Measurements from ENCODE around the gene RGS9.

Gene RGS9

GRCh38 chr17:65154770-65155589 lies 17.8 kb downstream of the RGS9 start:
- Mint-ChIP-seq H3K9me3 (no peaks in the 10 kb centered on the region), H3K4me1 (ENCODE audit: low read depth in 2 of 2) (peaks cover 15 to 22% of the 10 kb centered on the region in 2 donors), H3K4me3 (no peak overlapping the region), H3K27ac (peak overlapping the region; percentile 60 to 75), H3K36me3 (ENCODE audit: insufficient read depth) (peaks cover 4% of the 10 kb centered on the region), H3K27me3 (no peaks in the 10 kb centered on the region)
- DNase-seq (no peak), ATAC-seq (replicated peaks) (peak; percentile 31)

GRCh38 chr17:65155622-65156021 lies 18.5 kb downstream of the RGS9 start:
- ATAC-seq (replicated peaks) (no peak), DNase-seq (no peak)
- no peaks in the 10 kb centered on the region for H3K27me3 Mint-ChIP-seq
- peaks cover 14 to 22% of the 10 kb centered on the region in 2 donors for H3K4me1 Mint-ChIP-seq (ENCODE audit: low read depth in 2 of 2)
- H3K9me3 Mint-ChIP-seq, result no peaks in the 10 kb centered on the region
- no peak overlapping the region for H3K4me3 Mint-ChIP-seq
- peak overlapping the region in 1 of 2 donors; percentile 75 for H3K27ac Mint-ChIP-seq
- peaks cover 4% of the 10 kb centered on the region for H3K36me3 Mint-ChIP-seq (ENCODE audit: insufficient read depth)

DNA sequence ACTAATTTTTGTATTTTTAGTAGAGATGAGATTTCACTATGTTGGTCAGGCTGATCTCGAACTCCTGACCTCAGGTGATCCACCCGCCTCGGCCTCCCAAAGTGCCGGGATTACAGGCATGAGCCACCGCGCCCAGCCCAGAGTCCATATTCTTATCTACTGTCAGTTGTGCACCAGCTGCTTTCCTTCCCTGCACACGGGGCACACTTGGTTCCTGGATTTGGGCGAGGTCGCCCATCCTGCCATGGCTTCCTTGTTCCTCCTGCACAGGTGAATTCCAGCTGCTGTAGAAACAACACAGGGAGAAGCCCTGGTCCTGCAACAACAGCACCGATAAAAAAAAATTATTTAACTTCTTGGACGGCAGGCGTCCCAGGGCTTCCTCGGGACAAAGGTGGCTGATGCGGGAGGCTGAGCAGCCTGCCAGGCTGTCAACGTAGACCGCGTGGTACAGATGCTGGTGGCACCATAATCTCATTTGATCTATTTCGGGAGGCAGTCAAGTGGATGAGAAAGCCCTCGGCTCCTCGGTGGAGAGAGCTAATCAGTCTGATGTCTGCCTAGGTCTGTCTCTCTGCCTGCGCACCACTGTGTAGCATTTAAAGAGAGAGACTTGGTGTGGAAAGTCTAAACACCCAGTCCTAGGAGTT lies 19.1 kb downstream of the RGS9 start:
- ATAC-seq (replicated peaks) (no peak), DNase-seq (no peak)
- Mint-ChIP-seq H3K27me3 (no peaks in the 10 kb centered on the region), H3K4me3 (no peak overlapping the region), H3K9me3 (no peaks in the 10 kb centered on the region), H3K4me1 (ENCODE audit: low read depth in 2 of 2) (peaks cover 13 to 21% of the 10 kb centered on the region in 2 donors), H3K36me3 (ENCODE audit: insufficient read depth) (peaks cover 4% of the 10 kb centered on the region), H3K27ac (no peak overlapping the region)

GRCh38 chr17:65156835-65157565 lies 19.8 kb downstream of the RGS9 start:
- no peaks in the 10 kb centered on the region for H3K9me3 Mint-ChIP-seq
- DNase-seq (no peak), ATAC-seq (replicated peaks) (no peak)
- no peak overlapping the region for H3K27ac Mint-ChIP-seq
- H3K4me3 Mint-ChIP-seq, result no peak overlapping the region
- H3K27me3 Mint-ChIP-seq, result no peaks in the 10 kb centered on the region
- peaks cover 10 to 14% of the 10 kb centered on the region in 2 donors for H3K4me1 Mint-ChIP-seq (ENCODE audit: low read depth in 2 of 2)
- peaks cover 4% of the 10 kb centered on the region for H3K36me3 Mint-ChIP-seq (ENCODE audit: insufficient read depth)

DNA sequence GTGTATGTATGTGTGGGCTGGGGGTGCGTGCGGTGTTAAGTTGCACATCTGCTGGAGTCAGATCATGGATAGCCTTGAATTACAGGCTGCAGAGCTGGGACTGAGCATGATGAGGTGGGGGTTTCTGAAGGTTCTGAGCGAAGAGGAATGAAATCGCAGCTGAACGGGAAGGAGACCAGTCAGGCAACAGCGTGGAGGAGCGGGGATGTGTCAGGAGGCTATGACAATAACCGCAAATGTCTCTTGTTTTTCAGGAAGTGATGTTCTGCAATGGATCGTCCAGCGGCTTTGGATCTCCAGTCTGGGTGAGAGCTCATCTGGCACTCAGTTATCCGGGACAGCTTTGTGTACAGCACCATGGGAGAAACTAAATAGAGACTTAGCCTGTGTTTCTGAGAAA lies 20.9 kb downstream of the RGS9 start:
- Mint-ChIP-seq H3K4me3 (no peak overlapping the region), H3K4me1 (ENCODE audit: low read depth in 2 of 2) (peaks cover 10 to 12% of the 10 kb centered on the region in 2 donors), H3K9me3 (no peaks in the 10 kb centered on the region), H3K27ac (no peak overlapping the region), H3K27me3 (no peaks in the 10 kb centered on the region), H3K36me3 (ENCODE audit: insufficient read depth) (peaks cover 4% of the 10 kb centered on the region)
- ATAC-seq (replicated peaks) (no peak), DNase-seq (no peak)

DNA sequence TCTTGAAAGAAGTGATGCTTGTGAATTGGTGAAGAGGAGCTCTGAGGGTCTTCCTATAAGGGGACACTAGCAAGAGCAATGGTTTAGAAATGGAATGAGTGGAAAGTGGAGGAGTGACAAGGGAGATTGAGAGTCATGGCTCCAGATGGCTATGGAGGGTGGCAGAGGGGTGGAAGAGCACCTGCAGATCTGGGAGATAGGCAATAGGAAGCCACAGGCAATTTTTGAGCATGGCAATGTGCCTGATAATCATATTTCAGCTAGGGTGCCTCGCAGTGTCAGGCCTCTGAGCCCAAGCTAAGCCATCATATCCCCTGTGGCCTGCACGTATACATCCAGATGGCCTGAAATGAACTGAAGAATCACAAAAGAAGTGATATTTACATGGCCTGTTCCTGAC lies 21.5 kb downstream of the RGS9 start:
- Mint-ChIP-seq H3K27me3 (no peaks in the 10 kb centered on the region), H3K27ac (peak overlapping the region in 1 of 2 donors; percentile 5), H3K4me3 (no peak overlapping the region), H3K4me1 (ENCODE audit: low read depth in 2 of 2) (peaks cover 14 to 16% of the 10 kb centered on the region in 2 donors), H3K36me3 (ENCODE audit: insufficient read depth) (peaks cover under 1% of the 10 kb centered on the region), H3K9me3 (no peaks in the 10 kb centered on the region)
- ATAC-seq (replicated peaks) (no peak), DNase-seq (no peak)

- ATAC-seq (replicated peaks), result no peak
- Mint-ChIP-seq H3K4me3 (no peak overlapping the region), H3K4me1 (ENCODE audit: low read depth in 2 of 2) (peaks cover 15 to 17% of the 10 kb centered on the region in 2 donors), H3K27ac (no peak overlapping the region), H3K27me3 (no peaks in the 10 kb centered on the region), H3K9me3 (no peaks in the 10 kb centered on the region), H3K36me3 (ENCODE audit: insufficient read depth) (no peaks in the 10 kb centered on the region)
- DNase-seq, result no peak
These were observed 23.3 kb downstream of the RGS9 start for GRCh38 chr17:65160516-65160915.

DNA sequence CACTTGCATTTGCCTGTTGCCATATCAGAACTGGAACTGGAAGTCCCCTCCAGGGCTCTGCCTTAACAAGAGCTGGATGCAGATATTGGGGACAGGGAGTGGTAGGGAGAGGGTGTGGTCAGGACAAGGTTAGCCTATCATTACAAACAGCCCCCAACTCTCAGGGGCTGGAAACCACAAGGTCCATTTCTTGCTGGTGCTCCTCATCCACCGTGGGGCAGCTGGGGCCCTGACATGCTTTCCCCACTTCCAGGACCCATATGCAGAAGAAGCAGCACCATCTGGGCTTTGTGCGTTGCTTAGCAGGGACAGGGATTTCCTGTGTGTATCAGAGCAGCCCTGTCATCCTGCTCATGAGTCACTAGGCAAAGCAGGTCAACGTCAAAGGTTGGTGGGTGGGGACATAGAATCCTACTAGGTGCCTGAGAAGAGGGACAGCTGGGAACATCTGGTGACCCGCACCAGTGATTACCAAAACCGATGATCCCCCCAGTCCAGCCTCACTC lies 26.9 kb downstream of the RGS9 start:
- H3K27ac Mint-ChIP-seq, result peak overlapping the region; percentile 47 to 87
- no peaks in the 10 kb centered on the region for H3K9me3 Mint-ChIP-seq
- DNase-seq, result peak; percentile 15 to 23 (median 23)
- H3K4me1 Mint-ChIP-seq (ENCODE audit: low read depth in 2 of 2), result peaks cover 17 to 18% of the 10 kb centered on the region in 2 donors
- peak; percentile 99 for ATAC-seq (replicated peaks)
- no peaks in the 10 kb centered on the region for H3K27me3 Mint-ChIP-seq
- H3K4me3 Mint-ChIP-seq, result no peak overlapping the region
- peaks cover 3% of the 10 kb centered on the region for H3K36me3 Mint-ChIP-seq (ENCODE audit: insufficient read depth)

- no peak overlapping the region for H3K4me3 Mint-ChIP-seq
- H3K36me3 Mint-ChIP-seq (ENCODE audit: insufficient read depth), result peaks cover 3% of the 10 kb centered on the region
- peaks cover 23 to 25% of the 10 kb centered on the region in 2 donors for H3K4me1 Mint-ChIP-seq (ENCODE audit: low read depth in 2 of 2)
- DNase-seq, result no peak
- H3K27me3 Mint-ChIP-seq, result no peaks in the 10 kb centered on the region
- no peak overlapping the region for H3K27ac Mint-ChIP-seq
- no peaks in the 10 kb centered on the region for H3K9me3 Mint-ChIP-seq
- no peak for ATAC-seq (replicated peaks)
These were observed 29.6 kb downstream of the RGS9 start for GRCh38 chr17:65166787-65167186.

- no peak for ATAC-seq (replicated peaks)
- Mint-ChIP-seq H3K9me3 (no peaks in the 10 kb centered on the region), H3K27me3 (no peaks in the 10 kb centered on the region), H3K36me3 (ENCODE audit: insufficient read depth) (peaks cover 3% of the 10 kb centered on the region), H3K4me3 (no peak overlapping the region), H3K27ac (no peak overlapping the region), H3K4me1 (ENCODE audit: low read depth in 2 of 2) (peaks cover 23 to 30% of the 10 kb centered on the region in 2 donors)
- no peak for DNase-seq
These were observed 30.4 kb downstream of the RGS9 start for GRCh38 chr17:65167566-65167965.

DNA sequence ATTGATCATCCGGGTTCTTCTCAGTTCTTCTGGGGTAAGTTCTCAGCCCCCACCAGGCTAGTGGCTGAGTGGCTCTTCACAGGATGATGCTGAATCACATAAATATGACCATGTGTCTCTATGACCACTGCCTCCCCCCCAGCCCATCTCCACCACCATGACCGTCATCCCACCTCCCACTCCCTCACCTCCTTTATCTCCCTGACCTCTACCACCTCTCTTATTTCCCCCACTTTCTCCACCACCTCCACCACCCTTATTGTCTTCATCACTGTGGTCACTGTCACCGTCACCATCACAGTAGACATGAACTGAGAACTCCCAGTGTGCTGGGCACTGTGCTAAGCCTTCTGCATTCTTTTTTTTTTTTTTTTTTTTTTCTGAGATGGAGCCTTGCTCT lies 32.5 kb downstream of the RGS9 start:
- Mint-ChIP-seq H3K36me3 (ENCODE audit: insufficient read depth) (peaks cover 3% of the 10 kb centered on the region), H3K9me3 (no peaks in the 10 kb centered on the region), H3K27me3 (no peaks in the 10 kb centered on the region), H3K27ac (peak overlapping the region; percentile 53 to 65), H3K4me1 (ENCODE audit: low read depth in 2 of 2) (peaks cover 9 to 16% of the 10 kb centered on the region in 2 donors), H3K4me3 (no peak overlapping the region)
- DNase-seq, result no peak
- no peak for ATAC-seq (replicated peaks)

DNA sequence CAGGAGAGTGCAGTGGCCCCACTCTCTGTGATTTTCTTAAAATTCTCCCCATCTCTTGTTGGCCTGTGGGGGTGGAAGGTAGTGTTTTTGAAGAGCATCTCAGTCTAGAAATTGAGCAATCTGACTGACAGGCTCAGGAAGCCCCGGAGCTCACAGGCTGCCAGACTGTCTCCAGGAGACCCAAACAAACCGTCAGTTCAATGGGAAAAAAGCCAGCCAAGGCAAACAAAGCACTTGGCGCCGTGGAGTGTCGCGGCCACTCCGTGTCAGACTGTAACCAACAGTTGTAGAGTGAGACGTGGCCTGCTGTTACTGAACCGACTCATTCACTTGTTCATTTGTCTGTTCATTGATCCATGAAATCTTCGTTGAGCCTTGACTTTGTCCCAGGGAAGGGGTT lies 33.7 kb downstream of the RGS9 start:
- no peak overlapping the region for H3K4me3 Mint-ChIP-seq
- H3K4me1 Mint-ChIP-seq (ENCODE audit: low read depth in 2 of 2), result peaks cover 9 to 18% of the 10 kb centered on the region in 2 donors
- peaks cover 3% of the 10 kb centered on the region for H3K36me3 Mint-ChIP-seq (ENCODE audit: insufficient read depth)
- ATAC-seq (replicated peaks) (no peak), DNase-seq (no peak)
- no peaks in the 10 kb centered on the region for H3K9me3 Mint-ChIP-seq
- H3K27ac Mint-ChIP-seq, result peak overlapping the region; percentile 65 to 75
- H3K27me3 Mint-ChIP-seq, result no peaks in the 10 kb centered on the region

- Mint-ChIP-seq H3K4me3 (no peak overlapping the region), H3K4me1 (ENCODE audit: low read depth in 2 of 2) (peaks cover 15 to 25% of the 10 kb centered on the region in 2 donors), H3K36me3 (ENCODE audit: insufficient read depth) (peaks cover 2% of the 10 kb centered on the region), H3K27me3 (no peaks in the 10 kb centered on the region), H3K9me3 (peaks cover 2 to 5% of the 10 kb centered on the region in 2 donors), H3K27ac (peak overlapping the region; percentile 59 to 75)
- ATAC-seq (replicated peaks) (no peak), DNase-seq (no peak)
These were observed 34.6 kb downstream of the RGS9 start for GRCh38 chr17:65171752-65172151.

All from effector memory CD8-positive, alpha-beta T cell (primary cell).